ENCODE results near the gene PCDHA8.
"Not testable (repeated sequence)": the region's sequence is repeated elsewhere in the genome, so short reads cannot be mapped to it uniquely, and the experiment has no call there.

PCDHA8 gene

GRCh38 chr5:140827704-140828361 is 13.2 kb upstream of the PCDHA8 start, which contains the start of gene PCDHA6:
Gene PCDHA6, plus strand, starts transcription at chr5:140827960. Its CDS starts 132 bp downstream, at chr5:140828092.
- no peak for DNase-seq

- no peak for DNase-seq
These were observed 12.6 kb upstream of the PCDHA8 start for GRCh38 chr5:140828362-140828737.

GRCh38 chr5:140829511-140830501 is 11.2 kb upstream of the PCDHA8 start:
- DNase-seq = not testable (repeated sequence)

DNA sequence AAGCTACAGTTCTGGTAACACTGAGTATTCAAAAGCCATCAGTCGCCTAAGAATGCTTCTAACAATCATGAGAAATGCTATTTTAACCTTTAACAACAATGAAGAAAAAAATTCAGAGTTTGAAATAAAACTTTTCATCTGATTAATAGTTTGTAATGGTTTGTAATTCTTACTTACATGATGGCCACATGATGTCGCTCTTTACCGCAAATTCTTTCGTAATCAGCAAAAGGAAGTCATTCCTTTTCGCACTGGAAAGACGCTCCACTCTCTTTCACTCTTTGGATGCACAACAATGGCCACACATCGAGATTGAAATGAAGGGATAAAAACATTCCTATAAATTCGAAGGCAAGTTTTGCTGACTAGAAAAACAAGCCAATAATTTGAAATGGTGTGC is 7.0 kb upstream of the PCDHA8 start, which contains the start of gene PCDHA7:
Gene PCDHA7 (plus strand): TSS at position 277 of the 400 bp plus-strand sequence. CDS start 115 bp downstream, at position 392.
- DNase-seq = no peak

DNA sequence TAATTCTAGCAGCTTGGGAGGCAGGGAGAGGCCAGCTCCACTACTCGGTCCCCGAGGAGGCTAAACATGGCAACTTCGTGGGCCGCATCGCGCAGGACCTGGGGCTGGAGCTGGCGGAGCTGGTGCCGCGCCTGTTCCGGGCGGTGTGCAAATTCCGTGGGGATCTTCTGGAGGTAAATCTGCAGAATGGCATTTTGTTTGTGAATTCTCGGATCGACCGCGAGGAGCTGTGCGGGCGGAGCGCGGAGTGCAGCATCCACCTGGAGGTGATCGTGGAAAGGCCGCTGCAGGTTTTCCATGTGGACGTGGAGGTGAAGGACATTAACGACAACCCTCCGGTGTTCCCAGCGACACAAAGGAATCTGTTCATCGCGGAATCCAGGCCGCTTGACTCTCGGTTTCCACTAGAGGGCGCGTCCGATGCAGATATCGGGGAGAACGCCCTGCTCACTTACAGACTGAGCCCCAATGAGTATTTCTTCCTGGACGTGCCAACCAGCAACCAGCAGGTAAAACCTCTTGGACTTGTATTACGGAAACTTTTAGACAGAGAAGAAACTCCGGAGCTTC is 6.5 kb upstream of the PCDHA8 start:
- not testable (repeated sequence) for DNase-seq

GRCh38 chr5:140835622-140836510 is 5.1 kb upstream of the PCDHA8 start:
- DNase-seq = no peak

GRCh38 chr5:140842798-140843733 is 2.1 kb downstream of the PCDHA8 start:
- DNase-seq = no peak

DNA sequence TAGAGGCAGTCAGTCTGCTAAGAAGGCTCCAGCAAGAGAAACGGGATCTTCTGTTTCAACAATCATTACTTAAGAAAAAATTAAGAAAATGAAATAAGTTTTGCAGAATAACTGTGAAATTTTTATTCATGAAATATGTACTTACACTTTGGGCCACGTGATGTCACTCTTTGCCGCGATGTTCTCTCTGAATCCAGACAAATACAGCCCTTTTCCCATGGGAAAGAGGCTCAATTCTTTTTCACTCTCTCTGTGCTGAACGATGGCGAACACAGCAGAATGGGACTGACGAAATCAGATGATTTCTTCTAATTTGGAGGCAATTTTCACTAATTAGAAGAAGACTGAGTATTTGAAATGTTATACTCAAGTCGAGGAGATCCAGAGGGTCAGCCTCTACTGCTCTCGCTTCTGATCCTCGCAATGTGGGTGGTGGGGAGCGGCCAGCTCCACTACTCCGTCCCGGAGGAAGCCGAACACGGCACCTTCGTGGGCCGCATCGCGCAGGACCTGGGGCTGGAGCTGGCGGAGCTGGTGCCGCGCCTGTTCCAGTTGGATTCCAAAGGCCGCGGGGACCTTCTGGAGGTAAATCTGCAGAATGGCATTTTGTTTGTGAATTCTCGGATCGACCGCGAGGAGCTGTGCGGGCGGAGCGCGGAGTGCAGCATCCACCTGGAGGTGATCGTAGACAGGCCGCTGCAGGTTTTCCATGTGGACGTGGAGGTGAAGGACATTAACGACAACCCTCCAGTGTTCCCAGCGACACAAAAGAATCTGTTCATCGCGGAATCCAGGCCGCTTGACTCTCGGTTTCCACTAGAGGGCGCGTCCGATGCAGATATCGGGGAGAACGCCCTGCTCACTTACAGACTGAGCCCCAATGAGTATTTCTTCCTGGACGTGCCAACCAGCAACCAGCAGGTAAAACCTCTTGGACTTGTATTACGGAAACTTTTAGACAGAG is 7.4 kb downstream of the PCDHA8 start, which contains the start of gene PCDHA9:
Gene PCDHA9 (plus strand): TSS at position 244 of the 964 bp plus-strand sequence. CDS start 114 bp downstream, at position 358.
- DNase-seq = not testable (repeated sequence)

DNA sequence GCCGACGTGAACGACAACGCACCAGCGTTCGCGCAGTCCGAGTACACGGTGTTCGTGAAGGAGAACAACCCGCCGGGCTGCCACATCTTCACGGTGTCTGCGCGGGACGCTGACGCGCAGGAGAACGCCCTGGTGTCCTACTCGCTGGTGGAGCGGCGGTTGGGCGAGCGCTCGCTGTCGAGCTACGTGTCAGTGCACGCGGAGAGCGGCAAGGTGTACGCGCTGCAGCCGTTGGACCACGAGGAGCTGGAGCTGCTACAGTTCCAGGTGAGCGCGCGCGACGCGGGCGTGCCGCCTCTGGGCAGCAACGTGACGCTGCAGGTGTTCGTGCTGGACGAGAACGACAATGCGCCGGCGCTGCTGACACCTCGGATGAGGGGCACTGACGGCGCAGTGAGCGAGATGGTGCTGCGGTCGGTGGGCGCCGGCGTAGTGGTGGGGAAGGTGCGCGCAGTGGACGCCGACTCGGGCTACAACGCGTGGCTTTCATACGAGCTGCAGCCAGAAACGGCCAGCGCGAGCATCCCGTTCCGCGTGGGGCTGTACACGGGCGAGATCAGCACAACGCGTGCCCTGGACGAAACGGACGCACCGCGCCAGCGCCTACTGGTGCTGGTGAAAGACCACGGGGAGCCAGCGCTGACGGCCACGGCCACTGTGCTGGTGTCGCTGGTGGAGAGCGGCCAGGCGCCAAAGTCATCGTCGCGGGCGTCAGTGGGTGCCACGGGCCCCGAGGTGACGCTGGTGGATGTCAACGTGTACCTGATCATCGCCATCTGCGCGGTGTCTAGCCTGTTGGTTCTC is 9.0 kb downstream of the PCDHA8 start:
- not testable (repeated sequence) for DNase-seq

GRCh38 chr5:140855772-140856674 is 15.0 kb downstream of the PCDHA8 start, which contains the start of gene PCDHA10:
Gene PCDHA10, plus strand, starts transcription at chr5:140855897. Its CDS starts 152 bp downstream, at chr5:140856049.
- peak; percentile 3 for DNase-seq

DNA sequence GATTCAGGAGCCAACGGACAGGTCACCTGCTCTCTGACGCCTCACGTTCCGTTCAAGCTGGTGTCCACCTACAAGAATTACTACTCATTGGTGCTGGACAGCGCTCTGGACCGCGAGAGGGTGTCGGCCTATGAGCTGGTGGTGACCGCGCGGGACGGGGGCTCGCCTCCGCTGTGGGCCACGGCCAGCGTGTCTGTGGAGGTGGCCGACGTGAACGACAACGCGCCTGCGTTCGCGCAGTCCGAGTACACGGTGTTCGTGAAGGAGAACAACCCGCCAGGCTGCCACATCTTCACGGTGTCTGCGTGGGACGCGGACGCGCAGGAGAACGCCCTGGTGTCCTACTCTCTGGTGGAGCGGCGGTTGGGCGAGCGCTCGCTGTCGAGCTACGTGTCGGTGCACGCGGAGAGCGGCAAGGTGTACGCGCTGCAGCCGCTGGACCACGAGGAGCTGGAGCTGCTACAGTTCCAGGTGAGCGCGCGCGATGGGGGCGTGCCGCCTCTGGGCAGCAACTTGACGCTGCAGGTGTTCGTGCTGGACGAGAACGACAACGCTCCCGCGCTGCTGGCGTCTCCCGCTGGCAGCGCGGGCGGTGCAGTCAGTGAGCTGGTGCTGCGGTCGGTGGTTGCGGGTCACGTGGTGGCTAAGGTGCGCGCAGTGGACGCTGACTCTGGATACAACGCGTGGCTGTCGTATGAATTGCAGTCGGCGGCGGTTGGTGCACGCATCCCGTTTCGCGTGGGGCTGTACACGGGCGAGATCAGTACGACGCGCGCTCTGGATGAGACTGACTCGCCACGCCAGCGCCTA is 16.4 kb downstream of the PCDHA8 start:
- no peak for DNase-seq

DNA sequence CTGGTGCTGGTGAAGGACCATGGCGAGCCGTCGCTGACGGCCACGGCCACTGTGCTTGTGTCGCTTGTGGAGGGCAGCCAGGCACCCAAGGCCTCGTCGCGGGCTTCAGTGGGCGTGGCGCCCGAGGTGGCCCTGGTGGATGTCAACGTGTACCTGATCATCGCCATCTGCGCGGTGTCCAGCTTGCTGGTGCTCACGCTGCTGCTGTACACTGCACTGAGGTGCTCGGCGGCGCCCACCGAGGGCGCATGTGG is 16.9 kb downstream of the PCDHA8 start:
- DNase-seq = no peak

GRCh38 chr5:140862441-140863295 is 21.7 kb downstream of the PCDHA8 start:
- DNase-seq = no peak

GRCh38 chr5:140868721-140869554 is 28.0 kb downstream of the PCDHA8 start, which contains the start of gene PCDHA11:
Gene PCDHA11, plus strand, starts transcription at chr5:140868957. Its CDS starts 147 bp downstream, at chr5:140869104.
- no peak for DNase-seq

- DNase-seq = no peak
These were observed 28.5 kb downstream of the PCDHA8 start for GRCh38 chr5:140869555-140869886.
